ENCODE data around the gene C12orf76.

Gene C12orf76

DNA sequence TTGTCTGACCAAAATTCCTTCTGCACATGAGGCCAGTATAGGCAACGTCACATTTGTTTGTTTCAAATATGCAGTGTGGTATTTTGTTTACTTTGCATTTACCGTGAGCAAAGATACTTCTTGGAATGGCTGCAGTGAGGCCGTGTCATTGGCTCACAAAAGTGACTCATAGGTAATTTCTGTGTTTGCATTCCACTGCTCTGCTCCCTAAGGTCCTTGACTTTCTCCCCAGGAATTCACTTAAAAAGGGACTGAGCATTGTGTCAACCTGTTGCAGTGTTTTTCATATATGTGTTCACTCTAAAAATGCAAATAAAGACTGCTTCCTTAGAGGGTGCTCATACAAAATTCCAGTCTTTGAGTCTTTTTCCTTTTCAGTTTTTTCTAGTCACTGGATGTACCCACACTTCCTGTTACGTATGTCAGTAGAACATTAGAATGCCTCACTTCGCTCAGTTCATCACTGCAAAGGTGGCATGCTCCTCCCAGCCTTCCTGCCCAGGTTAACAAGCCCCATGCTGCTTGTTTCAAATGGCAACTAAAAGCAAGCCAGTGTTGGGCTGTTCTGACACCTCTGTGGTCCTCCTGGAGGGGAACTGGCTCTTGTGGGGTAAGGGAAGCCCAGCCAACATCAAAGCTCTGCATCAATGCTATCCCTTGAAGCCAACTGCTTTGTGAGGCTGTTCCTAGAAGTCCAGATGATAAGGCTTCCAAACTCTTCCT, 9.1 kb downstream of the C12orf76 start (continued):
- TF ChIP-seq, protein P1, sequence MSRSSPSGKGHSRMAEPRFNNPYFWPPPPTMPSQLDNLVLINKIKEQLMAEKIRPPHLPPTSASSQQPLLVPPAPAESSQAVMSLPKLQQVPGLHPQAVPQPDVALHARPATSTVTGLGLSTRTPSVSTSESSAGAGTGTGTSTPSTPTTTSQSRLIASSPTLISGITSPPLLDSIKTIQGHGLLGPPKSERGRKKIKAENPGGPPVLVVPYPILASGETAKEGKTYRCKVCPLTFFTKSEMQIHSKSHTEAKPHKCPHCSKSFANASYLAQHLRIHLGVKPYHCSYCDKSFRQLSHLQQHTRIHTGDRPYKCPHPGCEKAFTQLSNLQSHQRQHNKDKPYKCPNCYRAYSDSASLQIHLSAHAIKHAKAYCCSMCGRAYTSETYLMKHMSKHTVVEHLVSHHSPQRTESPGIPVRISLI (tag by site-specific recombination; IDR thresholded peaks at IDR 0.05), result 0 out of 2 replicates have a peak, but pooled peaks have one; percentile 40
- peak; percentile 34; the same call in 1 of the 2 replicates for TF ChIP-seq PRDM6 (tag by site-specific recombination; IDR thresholded peaks at IDR 0.05)
- TF ChIP-seq ZNF521 (tag by site-specific recombination; IDR thresholded peaks at IDR 0.05), result no peak
- TF ChIP-seq ZNF707 (tag by site-specific recombination; IDR thresholded peaks at IDR 0.05), result no peak
- peak; percentile 21; the same call in 1 of the 2 replicates for TF ChIP-seq ZIC2 (tag by site-specific recombination; IDR thresholded peaks at IDR 0.05)
- TF ChIP-seq ZBTB48 (tag by site-specific recombination; IDR thresholded peaks at IDR 0.05), result no peak
- no peak for TF ChIP-seq HOXC10 (CRISPR knock-in tag; IDR thresholded peaks at IDR 0.05)
- no peak for TF ChIP-seq ZSCAN5A (tag by site-specific recombination; IDR thresholded peaks at IDR 0.05)
- no peak for TF ChIP-seq ZNF202 (tag by site-specific recombination; IDR thresholded peaks at IDR 0.05; ENCODE audit: borderline replicate concordance)
- no peak for TF ChIP-seq KLF9 (tag by site-specific recombination; IDR thresholded peaks at IDR 0.05; ENCODE audit: low read depth)
- no peak for TF ChIP-seq ZNF211 (tag by site-specific recombination; IDR thresholded peaks at IDR 0.05; ENCODE audit: low read depth)
- peak; percentile 99 for TF ChIP-seq INSM2 (tag by site-specific recombination; IDR thresholded peaks at IDR 0.05)
- TF ChIP-seq ZEB2 (tag by site-specific recombination; IDR thresholded peaks at IDR 0.05), result peak; percentile 40; the same call in 1 of the 2 replicates
- TF ChIP-seq, protein P2, sequence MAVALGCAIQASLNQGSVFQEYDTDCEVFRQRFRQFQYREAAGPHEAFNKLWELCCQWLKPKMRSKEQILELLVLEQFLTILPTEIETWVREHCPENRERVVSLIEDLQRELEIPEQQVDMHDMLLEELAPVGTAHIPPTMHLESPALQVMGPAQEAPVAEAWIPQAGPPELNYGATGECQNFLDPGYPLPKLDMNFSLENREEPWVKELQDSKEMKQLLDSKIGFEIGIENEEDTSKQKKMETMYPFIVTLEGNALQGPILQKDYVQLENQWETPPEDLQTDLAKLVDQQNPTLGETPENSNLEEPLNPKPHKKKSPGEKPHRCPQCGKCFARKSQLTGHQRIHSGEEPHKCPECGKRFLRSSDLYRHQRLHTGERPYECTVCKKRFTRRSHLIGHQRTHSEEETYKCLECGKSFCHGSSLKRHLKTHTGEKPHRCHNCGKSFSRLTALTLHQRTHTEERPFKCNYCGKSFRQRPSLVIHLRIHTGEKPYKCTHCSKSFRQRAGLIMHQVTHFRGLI (tag by site-specific recombination; IDR thresholded peaks at IDR 0.05), result peak; percentile 89
- TF ChIP-seq ZNF48 (tag by site-specific recombination; IDR thresholded peaks at IDR 0.05), result no peak
- TF ChIP-seq, protein P3, sequence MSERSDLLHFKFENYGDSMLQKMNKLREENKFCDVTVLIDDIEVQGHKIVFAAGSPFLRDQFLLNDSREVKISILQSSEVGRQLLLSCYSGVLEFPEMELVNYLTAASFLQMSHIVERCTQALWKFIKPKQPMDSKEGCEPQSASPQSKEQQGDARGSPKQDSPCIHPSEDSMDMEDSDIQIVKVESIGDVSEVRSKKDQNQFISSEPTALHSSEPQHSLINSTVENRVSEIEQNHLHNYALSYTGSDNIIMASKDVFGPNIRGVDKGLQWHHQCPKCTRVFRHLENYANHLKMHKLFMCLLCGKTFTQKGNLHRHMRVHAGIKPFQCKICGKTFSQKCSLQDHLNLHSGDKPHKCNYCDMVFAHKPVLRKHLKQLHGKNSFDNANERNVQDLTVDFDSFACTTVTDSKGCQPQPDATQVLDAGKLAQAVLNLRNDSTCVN (tag by site-specific recombination; optimal IDR thresholded peaks at IDR 0.05), result no peak
- TF ChIP-seq ZNF792 (tag by site-specific recombination; IDR thresholded peaks at IDR 0.05), result no peak
- no peak for TF ChIP-seq ZSCAN23 (tag by site-specific recombination; IDR thresholded peaks at IDR 0.05)
- no peak for TF ChIP-seq PRDM2 (tag by site-specific recombination; IDR thresholded peaks at IDR 0.05; ENCODE audit: borderline replicate concordance)
- TF ChIP-seq KLF8 (tag by site-specific recombination; IDR thresholded peaks at IDR 0.05), result peak; percentile 23; the same call in 1 of the 2 replicates
- peak; percentile 93 for TF ChIP-seq PRDM1 (tag by site-specific recombination; IDR thresholded peaks at IDR 0.05)
- no peak for TF ChIP-seq ZNF544 (tag by site-specific recombination; IDR thresholded peaks at IDR 0.05)
- no peak for TF ChIP-seq ZNF677 (tag by site-specific recombination; IDR thresholded peaks at IDR 0.05)
- no peak for TF ChIP-seq HOXD13 (CRISPR knock-in tag; IDR thresholded peaks at IDR 0.05; ENCODE audit: borderline replicate concordance)
